MM.1S (cell line): Measurements from ENCODE around the gene DSCAML1.

ENCODE experiments used
- DNase-seq: peaks from one replicate; pipeline ENCODE4 v3.0.0-alpha.2; 2015
- H2AFZ ChIP-seq: fragments of 300-600 bp; sonication (generic); 2 replicates; pipeline ENCODE4 v1.6.0; 2016; ENCODE audit warnings: antibody characterized with exemption, low read length
- H3F3A ChIP-seq: fragments of 300-600 bp; sonication (generic); 2 replicates; pipeline ENCODE4 v1.6.1; 2016; ENCODE audit warnings: mild to moderate bottlenecking, antibody characterized with exemption, low read length, moderate library complexity, mixed read lengths; ENCODE audit not compliant: insufficient read depth
- H3K27ac ChIP-seq: fragments of 300-600 bp; sonication (generic); 2 replicates; pipeline ENCODE4 v1.5.1; 2016; ENCODE audit warnings: mild to moderate bottlenecking, low read length
- H3K27me3 ChIP-seq: fragments of 300-600 bp; sonication (generic); replicated peaks from 2 replicates; pipeline ENCODE4 v1.6.0; 2016; ENCODE audit warnings: low read length; ENCODE audit not compliant: insufficient read depth
- H3K36me3 ChIP-seq: fragments of 300-600 bp; sonication (generic); replicated peaks from 2 replicates; pipeline ENCODE4 v1.6.1; 2016; ENCODE audit warnings: mild to moderate bottlenecking, low read length, mixed read lengths; ENCODE audit not compliant: insufficient read depth
- H3K4me1 ChIP-seq: fragments of 300-600 bp; sonication (generic); 2 replicates; pipeline ENCODE4 v1.6.1; 2016; ENCODE audit warnings: low read length, mixed read lengths
- H3K4me2 ChIP-seq: fragments of 300-600 bp; sonication (generic); 2 replicates; pipeline ENCODE4 v1.6.0; 2016; ENCODE audit warnings: low read depth, low read length
- H3K4me3 ChIP-seq: fragments of 300-600 bp; sonication (generic); 2 replicates; pipeline ENCODE4 v1.5.1; 2016; ENCODE audit warnings: low read length, mixed read lengths
- H3K79me2 ChIP-seq: fragments of 300-600 bp; sonication (generic); 2 replicates; pipeline ENCODE4 v1.6.1; 2016; ENCODE audit warnings: mixed run types, low read length, mixed read lengths
- H3K9ac ChIP-seq: fragments of 300-600 bp; sonication (generic); 2 replicates; pipeline ENCODE4 v1.6.1; 2016; ENCODE audit warnings: low read length, mixed read lengths
- H3K9me2 ChIP-seq: fragments of 300-600 bp; sonication (generic); replicated peaks from 2 replicates; pipeline ENCODE4 v1.6.1; 2016; ENCODE audit warnings: mild to moderate bottlenecking, low read length, mixed read lengths; ENCODE audit not compliant: insufficient read depth
- H3K9me3 ChIP-seq: fragments of 300-600 bp; sonication (generic); replicated peaks from 2 replicates; pipeline ENCODE4 v1.6.1; 2016; ENCODE audit warnings: mild to moderate bottlenecking, low read length, mixed read lengths; ENCODE audit not compliant: insufficient read depth
- H4K20me1 ChIP-seq: fragments of 300-600 bp; sonication (generic); 2 replicates; pipeline ENCODE4 v1.6.1; 2016; ENCODE audit warnings: mild to moderate bottlenecking, low read length, moderate library complexity, mixed read lengths; ENCODE audit not compliant: insufficient read depth
- EZH2 ChIP-seq: fragments of 300-600 bp; sonication (generic); optimal IDR thresholded peaks from 2 replicates; pipeline ENCODE3; 2017; ENCODE audit warnings: low read depth, mild to moderate bottlenecking, antibody characterized with exemption, low read length, mixed read lengths
- EZH2phosphoT487 ChIP-seq: fragments of 300-600 bp; sonication (generic); IDR thresholded peaks from 2 replicates; pipeline ENCODE4 v1.6.1; 2018; ENCODE audit warnings: antibody characterized with exemption, low read length
- TF ChIP-seq, protein P1 (sequence below): fragments of 300-600 bp; sonication (generic); IDR thresholded peaks from 2 replicates; pipeline ENCODE4 v1.5.1; 2016; ENCODE audit warnings: antibody characterized with exemption, low read length, mixed read lengths

DSCAML1 gene

DNA sequence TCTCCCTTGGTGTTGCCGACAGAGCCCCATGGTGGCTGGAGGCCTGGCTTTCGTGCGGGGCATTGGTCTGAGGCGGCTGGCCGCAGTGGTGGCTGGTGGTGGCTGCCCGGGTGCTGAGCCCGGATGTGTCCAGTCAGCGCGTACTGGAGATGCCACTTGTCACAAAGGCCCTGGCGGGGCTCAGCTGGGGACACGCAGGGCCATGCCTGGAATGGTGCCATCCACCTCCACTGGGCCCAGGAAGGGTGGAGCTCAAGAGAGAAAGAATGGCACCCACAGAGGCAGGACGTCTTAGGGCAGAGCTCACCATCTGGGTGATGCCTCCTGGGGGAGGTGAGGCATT is 376.9 kb downstream of the DSCAML1 start:
- H3K4me3 ChIP-seq = no peak overlapping the region
- no peaks in the 10 kb centered on the region for H3K36me3 ChIP-seq
- peaks cover 17% of the 10 kb centered on the region; the same call in 1 of the 2 replicates for H3K27me3 ChIP-seq
- no peaks in the 10 kb centered on the region for H3F3A ChIP-seq
- TF ChIP-seq EZH2 (no peak), EZH2phosphoT487 (no peak)
- TF ChIP-seq, protein P1, sequence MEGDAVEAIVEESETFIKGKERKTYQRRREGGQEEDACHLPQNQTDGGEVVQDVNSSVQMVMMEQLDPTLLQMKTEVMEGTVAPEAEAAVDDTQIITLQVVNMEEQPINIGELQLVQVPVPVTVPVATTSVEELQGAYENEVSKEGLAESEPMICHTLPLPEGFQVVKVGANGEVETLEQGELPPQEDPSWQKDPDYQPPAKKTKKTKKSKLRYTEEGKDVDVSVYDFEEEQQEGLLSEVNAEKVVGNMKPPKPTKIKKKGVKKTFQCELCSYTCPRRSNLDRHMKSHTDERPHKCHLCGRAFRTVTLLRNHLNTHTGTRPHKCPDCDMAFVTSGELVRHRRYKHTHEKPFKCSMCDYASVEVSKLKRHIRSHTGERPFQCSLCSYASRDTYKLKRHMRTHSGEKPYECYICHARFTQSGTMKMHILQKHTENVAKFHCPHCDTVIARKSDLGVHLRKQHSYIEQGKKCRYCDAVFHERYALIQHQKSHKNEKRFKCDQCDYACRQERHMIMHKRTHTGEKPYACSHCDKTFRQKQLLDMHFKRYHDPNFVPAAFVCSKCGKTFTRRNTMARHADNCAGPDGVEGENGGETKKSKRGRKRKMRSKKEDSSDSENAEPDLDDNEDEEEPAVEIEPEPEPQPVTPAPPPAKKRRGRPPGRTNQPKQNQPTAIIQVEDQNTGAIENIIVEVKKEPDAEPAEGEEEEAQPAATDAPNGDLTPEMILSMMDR = no peak
- no peaks in the 10 kb centered on the region for H3K9me3 ChIP-seq
- H3K4me2 ChIP-seq = no peak overlapping the region
- H3K4me1 ChIP-seq = no peaks in the 10 kb centered on the region
- H2AFZ ChIP-seq = no peak overlapping the region
- no peaks in the 10 kb centered on the region for H3K79me2 ChIP-seq
- no peaks in the 10 kb centered on the region for H4K20me1 ChIP-seq
- no peaks in the 10 kb centered on the region for H3K9me2 ChIP-seq
- H3K27ac ChIP-seq = no peak overlapping the region
- DNase-seq = no peak
- H3K9ac ChIP-seq = no peak overlapping the region

- H3K9me3 ChIP-seq = no peaks in the 10 kb centered on the region
- H3K79me2 ChIP-seq = no peaks in the 10 kb centered on the region
- no peaks in the 10 kb centered on the region for H4K20me1 ChIP-seq
- no peak overlapping the region for H3K27ac ChIP-seq
- H3K4me1 ChIP-seq = no peaks in the 10 kb centered on the region
- H3K36me3 ChIP-seq = no peaks in the 10 kb centered on the region
- peaks cover 17% of the 10 kb centered on the region; the same call in 1 of the 2 replicates for H3K27me3 ChIP-seq
- no peaks in the 10 kb centered on the region for H3K9me2 ChIP-seq
- no peak overlapping the region for H3K4me3 ChIP-seq
- TF ChIP-seq, protein P1 = no peak
- TF ChIP-seq EZH2phosphoT487 (no peak), EZH2 (no peak)
- no peak overlapping the region for H3K9ac ChIP-seq
- H3F3A ChIP-seq = no peaks in the 10 kb centered on the region
- H2AFZ ChIP-seq = no peak overlapping the region
- no peak for DNase-seq
- H3K4me2 ChIP-seq = no peak overlapping the region
Measured at GRCh38 chr11:117419482-117420142, 377.4 kb downstream of the DSCAML1 start.

DNA sequence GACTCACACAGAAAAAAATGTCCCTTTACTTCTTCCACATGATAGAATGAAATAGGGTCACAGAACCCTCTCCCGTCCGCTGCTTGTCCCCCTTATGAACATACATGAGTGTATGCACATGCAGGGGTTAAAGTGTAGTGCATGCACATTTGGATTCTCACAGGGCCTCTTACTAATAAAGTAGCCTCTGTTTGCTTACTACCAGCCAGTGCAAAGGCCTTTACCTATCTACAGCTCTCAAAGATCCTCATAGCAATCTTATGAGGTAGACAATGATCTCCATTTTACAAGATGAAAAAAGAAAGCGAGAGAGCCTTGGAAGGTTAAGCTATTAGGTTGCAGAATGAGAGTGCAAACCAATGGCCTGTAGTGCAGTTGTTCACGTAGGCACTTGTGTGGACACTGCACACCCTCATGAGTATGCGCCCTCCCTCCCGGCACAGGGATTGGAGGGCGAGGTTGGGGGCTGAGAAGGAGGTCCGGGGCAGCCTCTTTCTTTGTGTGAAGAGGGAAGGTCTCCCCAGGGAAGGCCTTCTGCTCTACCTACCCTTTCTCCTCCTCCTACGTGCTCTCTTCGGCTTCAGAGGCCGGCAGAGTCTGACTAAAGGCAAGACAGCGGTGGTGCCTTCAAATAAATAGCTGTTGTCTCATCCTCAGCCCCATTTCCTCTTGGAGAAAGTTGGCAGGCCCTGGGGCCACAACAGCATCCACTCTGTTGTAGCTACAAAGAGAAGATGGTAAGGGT is 378.1 kb downstream of the DSCAML1 start:
- TF ChIP-seq, protein P1 = no peak
- TF ChIP-seq EZH2 (no peak), EZH2phosphoT487 (no peak)
- Histone ChIP-seq H3K9me2 (no peaks in the 10 kb centered on the region), H3K9ac (no peak overlapping the region), H4K20me1 (no peaks in the 10 kb centered on the region), H2AFZ (no peak overlapping the region), H3K4me3 (no peak overlapping the region), H3K27me3 (peaks cover 17% of the 10 kb centered on the region; the same call in 1 of the 2 replicates), H3K36me3 (no peaks in the 10 kb centered on the region), H3K27ac (no peak overlapping the region), H3K9me3 (no peaks in the 10 kb centered on the region), H3F3A (no peaks in the 10 kb centered on the region), H3K4me1 (no peaks in the 10 kb centered on the region), H3K79me2 (no peaks in the 10 kb centered on the region), H3K4me2 (no peak overlapping the region)
- no peak for DNase-seq
